ENCODE data around the gene PDCD1LG2. TPM values are rescaled to one million over a fixed set of nuclear protein-coding genes. Genes with fewer than 3 reads are reported as not detected.

PDCD1LG2 gene
- total and polyA plus RNA-seq, 2 of the 8 experiments (the other 6 are each of a cell fraction or from before 2014, with no cell fraction given), result not detected

GRCh38 chr9:5611321-5612184 lies 101.2 kb downstream of the PDCD1LG2 start:
- Histone ChIP-seq H4K5ac (ENCODE audit: insufficient read length, low read depth, low read length) (no peak overlapping the region), H3K9me3 (ENCODE audit: insufficient read depth in 2 of 2, low read depth in 1 of 2, low read length in 1 of 2) (no peaks in the 10 kb centered on the region), H2BK5ac (ENCODE audit: low read depth, low read length) (no peak overlapping the region), H3K79me2 (ENCODE audit: control insufficient read depth in 1 of 2, insufficient read depth in 2 of 2, low read length in 2 of 2) (no peaks in the 10 kb centered on the region), H2AK5ac (ENCODE audit: low read depth, low read length) (no peak overlapping the region), H3K4me1 (replicated peaks in 1 of 4; ENCODE audit: control insufficient read depth in 3 of 4, insufficient read depth in 4 of 4, low read length in 3 of 4) (no peaks in the 10 kb centered on the region), H3K79me1 (ENCODE audit: low read depth, low read length) (no peaks in the 10 kb centered on the region), H3K36me3 (ENCODE audit: control insufficient read depth in 2 of 4, insufficient read depth in 4 of 4, low read length in 3 of 4) (no peaks in the 10 kb centered on the region), H2BK20ac (ENCODE audit: low read length) (no peak overlapping the region), H3K14ac (ENCODE audit: insufficient read length) (no peak overlapping the region), H4K20me1 (replicated peaks in 1 of 2; ENCODE audit: control insufficient read depth in 1 of 2, insufficient read depth in 2 of 2, low read length in 2 of 2) (no peaks in the 10 kb centered on the region), H3K27ac (ENCODE audit: low read depth, low read length) (no peak overlapping the region), H3K4me3 (ENCODE audit: extremely low read depth in 1 of 4, insufficient read depth in 2 of 4, low read depth in 3 of 4, low read length in 4 of 4) (no peak overlapping the region), H3K18ac (ENCODE audit: extremely low read depth, low read length) (no peak overlapping the region), H3K27me3 (replicated peaks in 1 of 4; ENCODE audit: control insufficient read depth in 3 of 4, extremely low read depth in 1 of 4, insufficient read depth in 3 of 4, low read length in 3 of 4) (no peaks in the 10 kb centered on the region), H2BK15ac (ENCODE audit: low read length) (no peak overlapping the region), H2AFZ (ENCODE audit: low read length) (no peak overlapping the region), H3K56ac (replicated peaks; ENCODE audit: insufficient read length, low read depth, low read length) (no peak overlapping the region), H4K8ac (ENCODE audit: extremely low read depth, insufficient read depth, low read length) (no peak overlapping the region), H3K4me2 (ENCODE audit: insufficient read depth in 1 of 2, low read depth in 2 of 2, low read length in 2 of 2) (no peak overlapping the region), H2BK120ac (replicated peaks; ENCODE audit: low read depth, low read length) (no peak overlapping the region), H4K91ac (replicated peaks; ENCODE audit: insufficient read length, low read length) (no peak overlapping the region), H3K23ac (ENCODE audit: insufficient read length) (no peak overlapping the region), H3K23me2 (ENCODE audit: low read depth, low read length) (no peaks in the 10 kb centered on the region), H3K9ac (replicated peaks in 1 of 4; ENCODE audit: extremely low read depth in 1 of 4, low read depth in 3 of 4, low read length in 3 of 4) (no peak overlapping the region), H3K4ac (replicated peaks; ENCODE audit: insufficient read length, low read depth, low read length) (no peak overlapping the region), H2BK12ac (ENCODE audit: low read depth, low read length) (no peak overlapping the region)
- no peak for DNase-seq (ENCODE audit: low read depth in 1 of 2, low spot score in 2 of 2)
- WGBS, 2 experiments (ENCODE audit: extremely low coverage in 1 of 2, insufficient coverage in 1 of 2, insufficient read length in 1 of 2, insufficient replicate concordance in 2 of 2, low coverage in 1 of 2, low lambda C conversion rate in 2 of 2, missing lambda C conversion rate in 1 of 2), result 76% methylated on average over 6 of the region's 6 CpGs; no CpG with 5 or more reads in 1 of the 2 experiments
- FAIRE-seq, result no peak
- CTCF ChIA-PET (ENCODE audit: partially characterized antibody), result interaction anchor here (0.6 to 2.5 kb wide), 7 partner anchors 10 to 425 kb away, joined by 3 to 16 read pairs (median 3); no protein-coding TSS in a partner anchor
- POLR2A ChIA-PET (ENCODE audit: partially characterized antibody), result no interaction called here
- no peak for TF ChIP-seq EP300 (IDR thresholded peaks at IDR 0.05; ENCODE audit: borderline replicate concordance in 1 of 2, low read depth in 2 of 2, low read length in 2 of 2)
- TF ChIP-seq KDM4A (IDR thresholded peaks at IDR 0.05; ENCODE audit: low read depth, low read length, severe bottlenecking), result no peak
- no peak for TF ChIP-seq FOSL1 (IDR thresholded peaks at IDR 0.05; ENCODE audit: insufficient read depth, low read depth, low read length)
- TF ChIP-seq KDM5A (IDR thresholded peaks at IDR 0.05; ENCODE audit: low read length), result no peak
- no peak for TF ChIP-seq TAF7 (optimal IDR thresholded peaks at IDR 0.05; ENCODE audit: borderline replicate concordance, low read depth, low read length)
- TF ChIP-seq MAX (IDR thresholded peaks at IDR 0.05), result no peak
- TF ChIP-seq HDAC2 (IDR thresholded peaks at IDR 0.05; ENCODE audit: borderline replicate concordance in 1 of 2, low read depth in 2 of 2, low read length in 2 of 2), result no peak
- no peak for TF ChIP-seq POLR2A (IDR thresholded peaks at IDR 0.05; ENCODE audit: control extremely low read depth in 1 of 2, low read depth in 2 of 2, low read length in 2 of 2)
- no peak for TF ChIP-seq GTF2F1 (IDR thresholded peaks at IDR 0.05; ENCODE audit: borderline replicate concordance, low read depth, low read length)
- TF ChIP-seq ZNF274 (IDR thresholded peaks at IDR 0.05; ENCODE audit: borderline replicate concordance, extremely low read depth, low read length), result no peak
- TF ChIP-seq CEBPB (IDR thresholded peaks at IDR 0.05; ENCODE audit: low read depth, low read length), result no peak
- TF ChIP-seq TCF12 (IDR thresholded peaks at IDR 0.05; ENCODE audit: low read depth, low read length), result no peak
- TF ChIP-seq SP1 (IDR thresholded peaks at IDR 0.05; ENCODE audit: low read depth, low read length), result no peak
